Type B pancreatic cell (in vitro differentiated cells): ENCODE measurements around the gene TMEM51. TPM values are rescaled to one million over a fixed set of nuclear protein-coding genes. Genes with fewer than 3 reads are reported as not detected.
A peak's percentile ranks its signal among the peaks of the same experiment; 100 is the strongest.

Experiments
- DNase-seq: peaks from one replicate; pipeline ENCODE4 v3.0.0; 2021; ENCODE audit warnings: mixed read lengths; ENCODE audit not compliant: unreplicated experiment; ENCODE audit errors: extremely low spot score
- H3K27ac Mint-ChIP-seq: 2 replicates; pipeline ENCODE4 v1.8.0; 2021; ENCODE audit warnings: mild to moderate bottlenecking, mixed read lengths
- H3K27me3 Mint-ChIP-seq: 2 replicates; pipeline ENCODE4 v1.8.0; 2021; ENCODE audit warnings: mixed read lengths
- H3K36me3 Mint-ChIP-seq: 2 replicates; pipeline ENCODE4 v1.8.0; 2021; ENCODE audit warnings: mixed read lengths
- H3K4me1 Mint-ChIP-seq: one replicate; pipeline ENCODE4 v1.8.0; 2021; ENCODE audit warnings: mixed read lengths; ENCODE audit not compliant: unreplicated experiment
- H3K4me3 Mint-ChIP-seq: 2 replicates; pipeline ENCODE4 v1.8.0; 2021; ENCODE audit warnings: mild to moderate bottlenecking, mixed read lengths
- H3K9me3 Mint-ChIP-seq: 2 replicates; pipeline ENCODE4 v1.8.0; 2021; ENCODE audit warnings: mixed read lengths
- total RNA-seq: library from RNA; stranded (reverse); gene quantifications from 2 replicates; pipeline ENCODE4 v1.2.1, GENCODE V29; 2021; ENCODE audit warnings: low replicate concordance
- TF ChIP-seq, protein P1 (sequence below): fragments of 200-600 bp; sonication (generic); conservative IDR thresholded peaks from 2 replicates; pipeline ENCODE4 v1.5.0; 2021; ENCODE audit warnings: antibody characterized with exemption, mild to moderate bottlenecking

TMEM51 gene
- total RNA-seq, 1 donor from 2014 or later: 12.5 TPM

DNA sequence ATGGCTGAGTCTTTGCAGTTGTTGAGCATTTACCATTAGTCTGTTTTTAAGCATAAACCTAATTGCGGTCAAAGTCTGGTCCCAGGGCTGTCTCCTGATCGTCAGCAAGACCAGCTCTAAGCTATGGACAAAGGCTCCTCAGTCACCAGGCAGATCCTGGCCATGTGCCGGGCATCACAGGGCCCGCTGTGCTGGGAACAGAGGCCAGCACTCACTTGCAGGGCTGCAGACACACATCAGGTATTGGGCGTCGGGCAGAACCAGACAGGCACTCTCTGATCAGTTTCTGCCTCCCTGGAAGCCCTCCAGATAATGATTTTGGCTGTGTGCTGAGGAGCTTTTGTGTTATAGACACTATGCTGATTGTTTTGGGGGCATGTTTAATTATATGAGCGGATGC lies 26.6 kb downstream of the TMEM51 start:
- TF ChIP-seq, protein P1, sequence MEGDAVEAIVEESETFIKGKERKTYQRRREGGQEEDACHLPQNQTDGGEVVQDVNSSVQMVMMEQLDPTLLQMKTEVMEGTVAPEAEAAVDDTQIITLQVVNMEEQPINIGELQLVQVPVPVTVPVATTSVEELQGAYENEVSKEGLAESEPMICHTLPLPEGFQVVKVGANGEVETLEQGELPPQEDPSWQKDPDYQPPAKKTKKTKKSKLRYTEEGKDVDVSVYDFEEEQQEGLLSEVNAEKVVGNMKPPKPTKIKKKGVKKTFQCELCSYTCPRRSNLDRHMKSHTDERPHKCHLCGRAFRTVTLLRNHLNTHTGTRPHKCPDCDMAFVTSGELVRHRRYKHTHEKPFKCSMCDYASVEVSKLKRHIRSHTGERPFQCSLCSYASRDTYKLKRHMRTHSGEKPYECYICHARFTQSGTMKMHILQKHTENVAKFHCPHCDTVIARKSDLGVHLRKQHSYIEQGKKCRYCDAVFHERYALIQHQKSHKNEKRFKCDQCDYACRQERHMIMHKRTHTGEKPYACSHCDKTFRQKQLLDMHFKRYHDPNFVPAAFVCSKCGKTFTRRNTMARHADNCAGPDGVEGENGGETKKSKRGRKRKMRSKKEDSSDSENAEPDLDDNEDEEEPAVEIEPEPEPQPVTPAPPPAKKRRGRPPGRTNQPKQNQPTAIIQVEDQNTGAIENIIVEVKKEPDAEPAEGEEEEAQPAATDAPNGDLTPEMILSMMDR: no peak
- peaks cover 33% of the 10 kb centered on the region for H3K4me1 Mint-ChIP-seq
- no peak overlapping the region for H3K4me3 Mint-ChIP-seq

DNA sequence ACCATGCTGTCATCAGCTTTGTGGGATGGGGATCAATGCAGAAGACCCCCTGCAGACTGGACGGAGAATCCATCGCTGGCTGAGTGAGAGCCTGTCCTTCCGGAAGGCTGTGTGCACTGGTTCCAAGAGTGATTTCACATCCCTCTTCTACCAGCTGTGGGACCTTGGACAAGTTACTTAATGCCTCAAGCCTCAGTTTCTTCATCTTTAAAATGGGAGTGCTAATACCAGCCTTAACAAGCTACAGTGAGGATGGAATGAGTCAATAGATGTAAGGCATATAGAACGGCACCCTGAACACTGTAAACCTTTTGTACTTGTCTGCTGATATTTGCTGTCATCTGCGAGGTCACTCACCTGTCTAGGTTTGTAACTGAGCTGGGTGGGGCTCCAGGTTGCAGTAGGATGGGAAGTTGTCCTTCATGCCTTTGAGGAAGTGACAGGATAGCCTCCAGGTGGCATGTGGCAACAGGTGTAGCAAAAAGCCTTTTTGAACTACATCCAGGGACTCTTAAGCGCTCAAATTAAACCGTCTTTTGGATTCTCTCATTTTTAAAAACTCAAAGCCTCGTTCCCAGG lies 27.5 kb downstream of the TMEM51 start:
- DNase-seq: no peak
- Mint-ChIP-seq H3K4me1 (peaks cover 35% of the 10 kb centered on the region), H3K4me3 (no peak overlapping the region), H3K36me3 (no peaks in the 10 kb centered on the region), H3K27ac (peak overlapping the region; percentile 72), H3K9me3 (no peaks in the 10 kb centered on the region), H3K27me3 (no peaks in the 10 kb centered on the region)
- TF ChIP-seq, protein P1: no peak

More for the DNA sequence above, 26.6 kb downstream of the TMEM51 start:
- Mint-ChIP-seq H3K9me3 (no peaks in the 10 kb centered on the region), H3K27ac (no peak overlapping the region), H3K27me3 (no peaks in the 10 kb centered on the region), H3K36me3 (no peaks in the 10 kb centered on the region)
- no peak for DNase-seq

DNA sequence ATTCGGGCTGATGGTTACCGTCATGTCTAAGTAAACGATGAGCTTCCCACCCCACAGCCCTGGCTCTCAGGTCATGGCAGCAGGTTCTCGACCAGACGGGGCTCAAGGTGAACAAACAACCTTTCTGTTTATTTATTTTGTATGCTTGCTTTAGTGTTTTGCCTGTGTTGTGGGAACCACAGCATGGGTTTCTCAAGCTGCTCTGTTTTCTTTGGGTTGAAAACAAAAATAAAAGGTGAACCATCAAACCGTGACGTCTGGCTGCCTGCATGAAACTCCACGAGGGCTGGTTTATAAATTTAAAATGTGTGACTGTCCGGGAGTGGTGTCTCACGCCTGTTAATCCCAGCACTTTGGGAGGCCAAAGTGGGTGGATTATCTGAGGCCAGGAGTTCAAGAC lies 28.0 kb downstream of the TMEM51 start:
- Mint-ChIP-seq H3K9me3 (no peaks in the 10 kb centered on the region), H3K27me3 (no peaks in the 10 kb centered on the region), H3K36me3 (no peaks in the 10 kb centered on the region), H3K4me1 (peaks cover 39% of the 10 kb centered on the region), H3K27ac (peak overlapping the region; percentile 72), H3K4me3 (no peak overlapping the region)
- TF ChIP-seq, protein P1: no peak
- no peak for DNase-seq

DNA sequence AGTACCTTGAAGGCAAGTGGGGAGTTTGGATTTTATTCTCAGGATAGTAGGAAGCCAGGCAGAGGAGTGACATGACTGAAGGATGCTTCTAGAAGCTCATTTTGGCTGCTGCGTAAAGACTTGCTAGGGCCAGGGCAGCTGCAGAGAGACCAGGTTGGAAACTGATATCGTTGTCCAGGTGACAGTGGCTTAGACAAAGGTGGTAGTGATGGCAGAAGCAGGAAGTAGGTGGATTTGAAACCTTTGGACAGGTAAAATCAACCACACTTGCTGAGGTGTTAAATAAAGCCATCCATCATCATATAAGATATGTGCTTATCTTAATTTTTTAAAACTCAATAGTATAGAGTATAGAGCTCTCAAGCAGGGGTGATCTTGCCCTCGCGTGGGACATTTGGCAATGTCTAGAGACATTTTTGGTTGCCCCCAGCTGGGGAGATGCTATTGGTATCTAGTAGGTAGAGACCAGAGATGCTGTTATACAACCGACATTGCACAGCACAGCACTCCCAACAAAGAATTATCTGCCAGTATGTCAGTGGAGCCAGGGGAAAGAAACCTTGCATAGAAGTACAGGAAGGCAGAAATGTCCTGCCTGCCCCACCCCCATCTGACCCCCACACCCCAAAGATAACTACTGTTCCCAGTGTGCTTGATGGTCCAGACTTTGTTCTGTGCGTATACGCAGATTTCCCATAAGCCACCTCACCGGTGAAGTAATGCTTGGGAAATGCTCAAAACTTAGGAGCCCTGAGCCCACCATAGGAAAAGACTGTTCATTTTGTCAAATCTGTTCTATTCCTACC lies 31.1 kb downstream of the TMEM51 start:
- Mint-ChIP-seq H3K27me3 (no peaks in the 10 kb centered on the region), H3K27ac (peak overlapping the region; percentile 29)
- DNase-seq: no peak

GRCh38 chr1:15185617-15186016 lies 32.1 kb downstream of the TMEM51 start:
- H3K4me3 Mint-ChIP-seq: no peak overlapping the region
- peak overlapping the region; percentile 74 for H3K27ac Mint-ChIP-seq
- no peaks in the 10 kb centered on the region for H3K9me3 Mint-ChIP-seq
- H3K36me3 Mint-ChIP-seq: no peaks in the 10 kb centered on the region
- no peak for DNase-seq
- peaks cover 43% of the 10 kb centered on the region for H3K4me1 Mint-ChIP-seq
- no peaks in the 10 kb centered on the region for H3K27me3 Mint-ChIP-seq
- TF ChIP-seq, protein P1: no peak

More for the DNA sequence above, 31.1 kb downstream of the TMEM51 start:
- Mint-ChIP-seq H3K4me3 (no peak overlapping the region), H3K9me3 (no peaks in the 10 kb centered on the region), H3K36me3 (no peaks in the 10 kb centered on the region), H3K4me1 (peaks cover 34% of the 10 kb centered on the region)
- TF ChIP-seq, protein P1: no peak
